HepG2 (cell line): ENCODE measurements around the gene KCNMB2. TPM values are rescaled to one million over a fixed set of nuclear protein-coding genes. Genes with fewer than 3 reads are reported as not detected.
A peak's percentile ranks its signal among the peaks of the same experiment; 100 is the strongest.

ENCODE experiments used
- ATAC-seq: fragments of 200-7000 bp; cut with Tn5 transposase; 3 replicates; pipeline ENCODE4 v1.9.1; 2020; ENCODE audit warnings: mild to moderate bottlenecking, moderate library complexity
- BruUV-seq: library from RNA; stranded (reverse); fragments of 400-500 nt; replicated peaks from 2 replicates; lab custom pipeline; 2021; lab: Mats Ljungman, UMichigan
- CTCF ChIA-PET: fragments of 300-600 bp; formaldehyde crosslinking; extraction: SDS; loops from one replicate; lab custom pipeline; 2021; ENCODE audit warnings: low total read pairs, inconsistent platforms, low intra/inter-chr PET ratio; lab: Yijun Ruan, JAX
- POLR2A ChIA-PET: fragments of 350-600 bp; sonication (Branson Sonifier 250); formaldehyde crosslinking; loops from one replicate; lab custom pipeline; 2020; ENCODE audit warnings: antibody characterized with exemption, inconsistent platforms; lab: Yijun Ruan, JAX
- DNase-seq: peaks from one replicate; pipeline ENCODE4 v3.0.0-alpha.2; 2015; ENCODE audit warnings: low spot score
- FAIRE-seq: peaks from 3 replicates; lab custom pipeline; 2011; peaks lifted over from hg19 to GRCh38; lab: Jason Lieb, UNC
- H2AFZ ChIP-seq: one replicate; pipeline ENCODE4 v1.6.1; 2011; ENCODE audit warnings: low read length, inconsistent platforms
- H3K27ac ChIP-seq: fragments of 300-600 bp; 3 replicates; pipeline ENCODE4 v1.8.0; 2011; ENCODE audit warnings: mixed run types, mild to moderate bottlenecking, mixed read lengths, low read length, inconsistent platforms; ENCODE audit not compliant: insufficient read depth; ENCODE audit errors: extremely low read length
- H3K27me3 ChIP-seq, 2 experiments: fragments of 200-600 bp in 1 of 2; 2 replicates in 1 of 2; 3 replicates in 1 of 2; pipeline versions ENCODE4 v1.6.0 to v1.8.0; 2011; ENCODE audit warnings: low read length in 2 of 2, mild to moderate bottlenecking in 2 of 2, moderate library complexity in 2 of 2, inconsistent platforms in 1 of 2; ENCODE audit not compliant: insufficient read depth in 2 of 2, control insufficient read depth in 1 of 2
- H3K36me3 ChIP-seq, 2 experiments: fragments of 200-600 bp in 1 of 2; replicated peaks in 1 of 2; 2 replicates in 1 of 2; 3 replicates in 1 of 2; pipeline versions ENCODE4 v1.5.1 to v1.8.0; 2011; ENCODE audit warnings: low read length in 2 of 2, inconsistent platforms in 1 of 2; ENCODE audit not compliant: insufficient read depth in 2 of 2, control insufficient read depth in 1 of 2
- H3K4me1 ChIP-seq: 2 replicates; pipeline ENCODE4 v1.5.1; 2012; ENCODE audit warnings: low read length, inconsistent platforms; ENCODE audit not compliant: insufficient read depth
- H3K4me2 ChIP-seq: 2 replicates; pipeline ENCODE4 v1.6.0; 2011; ENCODE audit warnings: low read depth, low read length, inconsistent platforms
- H3K4me3 ChIP-seq, 3 experiments: fragments of 200-600 bp in 1 of 3; sonication (generic), shearing (Covaris generic) in 1 of 3; replicated peaks in 1 of 3; 2 replicates each; pipeline ENCODE4 v1.5.1; 2011 to 2016; ENCODE audit warnings: low read length in 3 of 3, inconsistent platforms in 2 of 3, low read depth in 2 of 3, mild to moderate bottlenecking in 2 of 3, control low read depth in 1 of 3, mixed read lengths in 1 of 3; ENCODE audit not compliant: insufficient read depth in 1 of 3
- H3K79me2 ChIP-seq: one replicate; pipeline ENCODE4 v1.6.1; 2011; ENCODE audit warnings: low read length, inconsistent platforms; ENCODE audit not compliant: insufficient read depth
- H3K9ac ChIP-seq: 2 replicates; pipeline ENCODE4 v1.6.0; 2011; ENCODE audit warnings: mild to moderate bottlenecking, low read depth, low read length, inconsistent platforms; ENCODE audit not compliant: insufficient read depth
- H3K9me3 ChIP-seq: 2 replicates; pipeline ENCODE4 v1.5.1; 2012; ENCODE audit warnings: mild to moderate bottlenecking, low read length
- H4K20me1 ChIP-seq: 2 replicates; pipeline ENCODE4 v1.6.0; 2011; ENCODE audit warnings: inconsistent platforms, mild to moderate bottlenecking, low read length, moderate library complexity; ENCODE audit not compliant: insufficient read depth
- CBX5 ChIP-seq: sonication (generic); formaldehyde crosslinking; IDR thresholded peaks from 2 replicates; pipeline ENCODE4 v1.4.0; 2020; ENCODE audit warnings: missing genetic modification reagents, borderline replicate concordance
- EED ChIP-seq: sonication (generic); formaldehyde crosslinking; IDR thresholded peaks from 2 replicates; pipeline ENCODE4 v1.5.0; 2020; ENCODE audit warnings: mild to moderate bottlenecking, missing genetic modification reagents
- FOXA3 ChIP-seq: IDR thresholded peaks from 2 replicates; pipeline ENCODE4 v1.6.1; 2016; ENCODE audit warnings: missing genetic modification reagents, missing compliant biosample characterization
- GATAD2A ChIP-seq: IDR thresholded peaks from 2 replicates; pipeline ENCODE4 v1.6.1; 2016
- GTF2F1 ChIP-seq: fragments of 150-350 bp; IDR thresholded peaks from 2 replicates; pipeline ENCODE4 v1.6.1; 2014; ENCODE audit warnings: low read length
- HNRNPL ChIP-seq: fragments of 200-400 bp; formaldehyde crosslinking; IDR thresholded peaks from 2 replicates; pipeline ENCODE4 v1.6.1; 2017; ENCODE audit warnings: mild to moderate bottlenecking, low read depth, low read length
- MAFF ChIP-seq: IDR thresholded peaks from 2 replicates; pipeline ENCODE4 v1.6.1; 2011; ENCODE audit warnings: low read depth, low read length, improper control_type of control experiment
- MAFK ChIP-seq, 2 experiments: IDR thresholded peaks in 1 of 2; conservative IDR thresholded peaks in 1 of 2; 2 replicates each; pipeline ENCODE4 v1.6.1; 2011; ENCODE audit warnings: improper control_type of control experiment in 2 of 2, low read length in 2 of 2
- MIER2 ChIP-seq: IDR thresholded peaks from 2 replicates; pipeline ENCODE4 v1.6.1; 2016; ENCODE audit warnings: missing biosample characterization, missing genetic modification reagents
- MYC ChIP-seq: sonication (generic); formaldehyde crosslinking; IDR thresholded peaks from 2 replicates; pipeline ENCODE4 v1.9.0; 2021; ENCODE audit warnings: missing genetic modification reagents, borderline replicate concordance
- NR2C2 ChIP-seq: sonication (generic); formaldehyde crosslinking; IDR thresholded peaks from 2 replicates; pipeline ENCODE4 v1.4.0; 2020; ENCODE audit warnings: missing genetic modification reagents, mild to moderate bottlenecking, moderate library complexity, borderline replicate concordance
- NR2F1 ChIP-seq, 2 experiments: fragments of 450-650 bp in 1 of 2; formaldehyde crosslinking in 1 of 2; IDR thresholded peaks; 2 replicates each; pipeline versions ENCODE4 v1.5.0 to v1.6.1; 2016 to 2020; ENCODE audit warnings: mild to moderate bottlenecking in 1 of 2, missing compliant biosample characterization in 1 of 2, missing genetic modification reagents in 1 of 2, moderate library complexity in 1 of 2
- TCF12 ChIP-seq, 2 experiments: fragments of 450-650 bp in 1 of 2; sonication (generic) in 1 of 2; formaldehyde crosslinking in 1 of 2; IDR thresholded peaks; 2 replicates each; pipeline versions ENCODE4 v1.6.1 to v1.8.0; 2017 to 2022; ENCODE audit warnings: antibody characterized with exemption in 1 of 2, mild to moderate bottlenecking in 1 of 2, missing genetic modification reagents in 1 of 2, moderate library complexity in 1 of 2
- XBP1 ChIP-seq: sonication (generic); formaldehyde crosslinking; IDR thresholded peaks from 2 replicates; pipeline ENCODE4 v1.5.0; 2020; ENCODE audit warnings: missing genetic modification reagents
- ZNF44 ChIP-seq: sonication (generic); formaldehyde crosslinking; IDR thresholded peaks from 2 replicates; pipeline ENCODE4 v1.5.1; 2020; ENCODE audit warnings: mild to moderate bottlenecking, missing genetic modification reagents
- WGBS: methylation state at CpG from one replicate; pipeline ENCODE4 v1.1.6; 2017; ENCODE audit warnings: low lambda C conversion rate; 5-methylcytosine and 5-hydroxymethylcytosine counted together
- in situ Hi-C: cut with HindIII; loops from 2 replicates; pipeline ENCODE4 v1.10.0; 2017; ENCODE audit warnings: low pct_unique_long_range_greater_than_20kb; ENCODE audit not compliant: extremely low pct_ligation_motif_present
- intact Hi-C: fragments of 100-400 bp; cut with micrococcal nuclease; formaldehyde crosslinking; loops from one replicate; pipeline ENCODE4 v1.10.0; 2022; ENCODE audit not compliant: unreplicated experiment
- polyA plus RNA-seq, 8 experiments: library from polyadenylated mRNA; depleted of rRNA in 3 of 8; stranded (reverse) in 7 of 8; unstranded in 1 of 8; fragments of >200 nt; fragmentation: Illumina TruSeq in 4 of 8; extraction: Trizol in 4 of 8; gene quantifications; 2 replicates each; pipeline versions ENCODE4 v1.2.1 to v1.2.3, GENCODE V29; 2011 to 2016; ENCODE audit warnings: low read depth in 4 of 8, missing spikeins in 1 of 8, mixed read lengths in 1 of 8; ENCODE audit not compliant: insufficient read depth in 1 of 8
- total RNA-seq, 5 experiments: library from RNA; depleted of rRNA; stranded (reverse); fragments of >200 nt; fragmentation: Illumina TruSeq; extraction: Trizol; gene quantifications; 2 replicates each; pipeline ENCODE4 v1.2.3, GENCODE V29; 2016; ENCODE audit warnings: low read depth in 1 of 5
- TF ChIP-seq, protein P1 (sequence below): sonication (generic); formaldehyde crosslinking; IDR thresholded peaks from 2 replicates; pipeline ENCODE4 v1.4.0; 2020; ENCODE audit warnings: missing genetic modification reagents, mild to moderate bottlenecking, borderline replicate concordance

Gene KCNMB2
- total and polyA plus RNA-seq, 2 of the 13 experiments (the other 11 are each of a cell fraction or from before 2014, with no cell fraction given), result not detected

DNA sequence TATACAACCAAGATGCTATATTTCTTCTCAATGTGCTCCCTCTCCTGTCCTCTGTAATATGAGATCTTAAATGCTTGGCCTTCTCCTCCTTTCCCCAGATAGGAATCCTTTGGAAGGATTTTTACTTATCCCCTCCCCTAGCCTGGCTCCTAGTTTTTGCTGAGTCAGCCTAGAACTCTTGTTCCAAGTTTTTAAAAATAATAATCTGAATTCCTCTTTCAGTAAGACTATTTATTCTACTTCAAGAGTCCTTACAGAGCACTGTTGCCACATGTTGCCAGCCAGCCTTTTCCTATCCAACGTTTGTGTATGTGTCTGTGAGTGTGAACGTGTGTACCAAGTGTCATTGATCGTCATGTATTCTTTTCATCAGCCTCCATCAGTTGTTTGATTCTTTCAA, 11.0 kb upstream of the KCNMB2 start:
- no TSS peak for BruUV-seq
- FAIRE-seq, result no peak
- no peak overlapping the region for H3K9ac ChIP-seq

DNA sequence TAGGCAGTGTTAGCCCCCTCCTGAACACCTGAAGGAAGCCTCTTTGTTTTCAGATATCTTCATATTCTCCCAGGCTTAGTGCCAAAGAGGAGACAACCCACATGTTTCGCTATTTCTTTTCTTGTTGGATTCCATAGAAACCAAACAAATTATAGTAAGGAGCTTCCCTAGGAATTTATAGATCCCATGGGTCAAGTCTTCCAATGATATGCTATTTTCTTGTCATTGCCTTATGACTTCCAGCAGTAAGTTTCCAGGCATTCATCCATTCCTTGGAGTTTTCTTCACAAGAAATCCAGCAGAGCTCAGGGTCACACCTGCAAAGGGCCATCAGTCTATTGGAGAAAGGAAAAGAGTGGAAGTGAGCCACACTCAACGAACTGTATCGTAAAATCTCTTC, 9.9 kb upstream of the KCNMB2 start:
- FAIRE-seq (no peak), DNase-seq (no peak), ATAC-seq (no peak)
- Histone ChIP-seq H3K9ac (no peak overlapping the region), H3K27ac (no peak overlapping the region), H3K9me3 (no peaks in the 10 kb centered on the region), H4K20me1 (no peaks in the 10 kb centered on the region), H3K79me2 (no peaks in the 10 kb centered on the region), H3K36me3 (no peaks in the 10 kb centered on the region), H3K4me3 (no peak overlapping the region), H3K4me2 (no peak overlapping the region), H3K27me3 (no peaks in the 10 kb centered on the region), H2AFZ (no peak overlapping the region), H3K4me1 (no peaks in the 10 kb centered on the region)
- ChIA-PET POLR2A (no interaction called here), CTCF (no interaction called here)
- in situ Hi-C loops, result no loop called here
- intact Hi-C loops, result no loop called here
- under 1% methylated on average over 3 of the region's 3 CpGs for WGBS
- BruUV-seq, result no TSS peak
- no peak for TF ChIP-seq GATAD2A (CRISPR knock-in tag)

More for the DNA sequence above, 11.0 kb upstream of the KCNMB2 start:
- no peak for DNase-seq
- H3K27me3 ChIP-seq, result no peaks in the 10 kb centered on the region
- in situ Hi-C loops, result no loop called here
- no peak overlapping the region for H3K4me2 ChIP-seq
- ChIA-PET CTCF (no interaction called here), POLR2A (no interaction called here)
- no peak overlapping the region for H3K4me3 ChIP-seq
- no peak for ATAC-seq
- H3K79me2 ChIP-seq, result no peaks in the 10 kb centered on the region
- intact Hi-C loops, result no loop called here
- no peak overlapping the region for H3K27ac ChIP-seq
- 0% methylated on average over 3 of the region's 3 CpGs for WGBS
- H4K20me1 ChIP-seq, result no peaks in the 10 kb centered on the region
- no peaks in the 10 kb centered on the region for H3K4me1 ChIP-seq
- no peaks in the 10 kb centered on the region for H3K36me3 ChIP-seq
- TF ChIP-seq EED (no peak), ZNF44 (CRISPR knock-in tag) (no peak), GTF2F1 (no peak), NR2C2 (no peak), XBP1 (CRISPR knock-in tag) (no peak), MAFF (peak; percentile 89), MYC (CRISPR knock-in tag) (no peak), MAFK (conservative IDR thresholded peaks at IDR 0.05 in 1 of 2, IDR thresholded peaks at IDR 0.05 in 1 of 2; ENCODE audit: low read length in 2 of 2) (peak; percentile 91 to 92), HNRNPL (no peak), MIER2 (no peak), TCF12 (IDR thresholded peaks at IDR 0.05) (no peak), TCF12 (CRISPR knock-in tag; IDR thresholded peaks at IDR 0.05) (no peak), NR2F1 (CRISPR knock-in tag; IDR thresholded peaks at IDR 0.05) (no peak), CBX5 (CRISPR knock-in tag) (no peak), FOXA3 (no peak)
- TF ChIP-seq, protein P1, sequence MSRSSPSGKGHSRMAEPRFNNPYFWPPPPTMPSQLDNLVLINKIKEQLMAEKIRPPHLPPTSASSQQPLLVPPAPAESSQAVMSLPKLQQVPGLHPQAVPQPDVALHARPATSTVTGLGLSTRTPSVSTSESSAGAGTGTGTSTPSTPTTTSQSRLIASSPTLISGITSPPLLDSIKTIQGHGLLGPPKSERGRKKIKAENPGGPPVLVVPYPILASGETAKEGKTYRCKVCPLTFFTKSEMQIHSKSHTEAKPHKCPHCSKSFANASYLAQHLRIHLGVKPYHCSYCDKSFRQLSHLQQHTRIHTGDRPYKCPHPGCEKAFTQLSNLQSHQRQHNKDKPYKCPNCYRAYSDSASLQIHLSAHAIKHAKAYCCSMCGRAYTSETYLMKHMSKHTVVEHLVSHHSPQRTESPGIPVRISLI (CRISPR knock-in tag), result no peak
- TF ChIP-seq, all 625 proteins: peak for 2
- no peaks in the 10 kb centered on the region for H3K9me3 ChIP-seq
- no peak overlapping the region for H2AFZ ChIP-seq
